Stomach (tissue), 9 donors: Measurements from ENCODE around the gene TACC3. TPM values are rescaled to one million over a fixed set of nuclear protein-coding genes. Genes with fewer than 3 reads are reported as not detected.

Source experiments
- DNase-seq, 2 donors: peaks; one replicate each; pipeline versions ENCODE4 v3.0.0 to v3.0.0-alpha.2; 2013 to 2019
- H3K27ac ChIP-seq, 5 donors: fragments of 200-600 bp in 4 of 5; sonication (generic) in 4 of 5; one replicate each; pipeline ENCODE4 v1.5.1; 2013 to 2019; ENCODE audit warnings: mild to moderate bottlenecking in 1 of 5, moderate library complexity in 1 of 5
- H3K27me3 ChIP-seq, 3 donors: fragments of 200-600 bp; sonication (generic); one replicate each; pipeline ENCODE4 v1.5.1; 2017 to 2019; ENCODE audit warnings: mixed run types in 1 of 3
- H3K36me3 ChIP-seq, 4 donors: fragments of 200-600 bp; sonication (generic); 1 replicate in 3 of 4; 2 replicates in 1 of 4; pipeline ENCODE4 v1.5.1; 2016 to 2019
- H3K4me1 ChIP-seq, 4 donors: fragments of 200-600 bp; sonication (generic); one replicate each; pipeline ENCODE4 v1.5.1; 2016 to 2019
- H3K4me3 ChIP-seq, 4 donors: fragments of 200-600 bp; sonication (generic) in 3 of 4; one replicate each; pipeline ENCODE4 v1.5.1; 2016 to 2019; ENCODE audit warnings: mild to moderate bottlenecking in 1 of 4
- H3K9me3 ChIP-seq, 4 donors: fragments of 200-600 bp; sonication (generic); one replicate each; pipeline ENCODE4 v1.5.1; 2016 to 2019
- CTCF ChIP-seq, 7 experiments: fragments of 450-650 bp in 4 of 7; fragments of 200-600 bp in 3 of 7; sonication (generic) in 3 of 7; IDR thresholded peaks; one replicate each; pipeline ENCODE4 v1.5.1; 2016 to 2019; ENCODE audit warnings: antibody characterized with exemption in 7 of 7, control low read depth in 2 of 7, mild to moderate bottlenecking in 1 of 7
- EP300 ChIP-seq: sonication (generic); formaldehyde crosslinking; IDR thresholded peaks from one replicate; pipeline ENCODE4 v1.6.1; 2017; ENCODE audit warnings: antibody characterized with exemption
- POLR2A ChIP-seq, 4 donors: fragments of 450-650 bp; IDR thresholded peaks; one replicate each; pipeline ENCODE4 v1.6.1; 2016; ENCODE audit warnings: antibody characterized with exemption in 4 of 4, control low read depth in 2 of 4, mild to moderate bottlenecking in 1 of 4, moderate library complexity in 1 of 4
- POLR2AphosphoS5 ChIP-seq, 3 donors: sonication (generic); formaldehyde crosslinking; IDR thresholded peaks; one replicate each; pipeline ENCODE4 v1.6.1; 2016; ENCODE audit warnings: antibody characterized with exemption in 3 of 3
- WGBS, 5 donors: extraction: QIAGEN DNeasy Blood & Tissue Kit in 3 of 5; methylation state at CpG; one replicate each; pipeline versions ENCODE4 v1.1.5 to v1.1.7; 2013 to 2018; 5-methylcytosine and 5-hydroxymethylcytosine counted together
- intact Hi-C: fragments of 100-400 bp; cut with DNase I; formaldehyde crosslinking; loops from one replicate; pipeline ENCODE4 v1.15.1; 2023; ENCODE audit warnings: low total_unique reads
- polyA plus RNA-seq, 3 donors: library from polyadenylated mRNA; stranded (reverse); fragments of 200-250 nt; gene quantifications; one replicate each; pipeline ENCODE4 v1.2.3, GENCODE V29; 2013
- total RNA-seq, 5 donors: library from RNA; depleted of rRNA; stranded (reverse); fragments of >200 nt; gene quantifications; one replicate each; pipeline versions ENCODE4 v1.1.0 to v1.2.3, GENCODE V29; 2014 to 2016
- donor health status: healthy with polysubstance abuse.
- donor health status: Bipolar disorder and iron deficiency.
- donor health status: healthy.

Gene TACC3
- total and polyA plus RNA-seq, 8 donors, result 7.2 to 74.1 (median 24.8) TPM

- WGBS, 5 donors, result 31 to 62% (median 42%) methylated on average over 6 to 27 of the region's 28 CpGs
- peaks cover 10 to 33% (median 26%) of the 10 kb centered on the region in 4 donors for H3K4me1 ChIP-seq
- intact Hi-C loops, result no loop called here
- peaks cover 0 to 73% (median 5%) of the 10 kb centered on the region in 3 donors for H3K27me3 ChIP-seq
- DNase-seq, result peak in 1 of 2 donors; percentile 78
- no peaks in the 10 kb centered on the region for H3K36me3 ChIP-seq
- H3K27ac ChIP-seq, result no peak overlapping the region
- H3K4me3 ChIP-seq, result no peak overlapping the region
- no peak for TF ChIP-seq EP300
- no peak for TF ChIP-seq POLR2AphosphoS5 (IDR thresholded peaks at IDR 0.05)
- TF ChIP-seq POLR2A (IDR thresholded peaks at IDR 0.05), result no peak
- no peak for TF ChIP-seq CTCF (IDR thresholded peaks at IDR 0.05)
- H3K9me3 ChIP-seq, result no peaks in the 10 kb centered on the region
Measured at GRCh38 chr4:1771555-1772305, 50.4 kb downstream of the TACC3 start.

GRCh38 chr4:1772853-1773538 is 51.7 kb downstream of the TACC3 start:
- H3K27ac ChIP-seq, result no peak overlapping the region
- peaks cover under 1 to 24% (median 16%) of the 10 kb centered on the region in 4 donors for H3K4me1 ChIP-seq
- WGBS, 5 donors, result 42 to 72% (median 47%) methylated on average over 14 to 30 of the region's 30 CpGs
- H3K27me3 ChIP-seq, result peaks cover 0 to 67% (median 0%) of the 10 kb centered on the region in 3 donors
- TF ChIP-seq POLR2A (IDR thresholded peaks at IDR 0.05) (no peak), CTCF (IDR thresholded peaks at IDR 0.05) (no peak), POLR2AphosphoS5 (IDR thresholded peaks at IDR 0.05) (no peak), EP300 (no peak)
- H3K36me3 ChIP-seq, result no peaks in the 10 kb centered on the region
- H3K4me3 ChIP-seq, result no peak overlapping the region
- no peaks in the 10 kb centered on the region for H3K9me3 ChIP-seq
- intact Hi-C loops, result no loop called here
- peak in 1 of 2 donors; percentile 66 for DNase-seq

- Histone ChIP-seq H3K27ac (no peak overlapping the region), H3K4me1 (peaks cover 0 to 23% (median 10%) of the 10 kb centered on the region in 4 donors), H3K9me3 (no peaks in the 10 kb centered on the region), H3K4me3 (no peak overlapping the region), H3K36me3 (no peaks in the 10 kb centered on the region), H3K27me3 (peaks cover 0 to 66% (median 0%) of the 10 kb centered on the region in 3 donors)
- intact Hi-C loops, result no loop called here
- 75 to 91% (median 87%) methylated on average over 6 to 10 of the region's 10 CpGs for WGBS, 5 donors
- TF ChIP-seq CTCF (IDR thresholded peaks at IDR 0.05) (no peak), EP300 (no peak), POLR2A (IDR thresholded peaks at IDR 0.05) (no peak), POLR2AphosphoS5 (IDR thresholded peaks at IDR 0.05) (no peak)
- no peak for DNase-seq
Measured at GRCh38 chr4:1773754-1774153, 52.4 kb downstream of the TACC3 start.

GRCh38 chr4:1775731-1776500 is 54.6 kb downstream of the TACC3 start:
- no peak for DNase-seq
- Histone ChIP-seq H3K36me3 (no peaks in the 10 kb centered on the region), H3K27me3 (peaks cover 0 to 52% (median 0%) of the 10 kb centered on the region in 3 donors), H3K27ac (no peak overlapping the region), H3K4me1 (peaks cover 0 to 16% (median 9%) of the 10 kb centered on the region in 4 donors), H3K9me3 (no peaks in the 10 kb centered on the region), H3K4me3 (no peak overlapping the region)
- 68 to 81% (median 74%) methylated on average over 10 to 23 of the region's 23 CpGs for WGBS, 5 donors
- no peak for TF ChIP-seq CTCF (IDR thresholded peaks at IDR 0.05)
- TF ChIP-seq EP300, result no peak
- no peak for TF ChIP-seq POLR2AphosphoS5 (IDR thresholded peaks at IDR 0.05)
- no peak for TF ChIP-seq POLR2A (IDR thresholded peaks at IDR 0.05)
- intact Hi-C loops, result no loop called here
